ENCODE data around the gene PBRM1. TPM values are rescaled to one million over a fixed set of nuclear protein-coding genes. Genes with fewer than 3 reads are reported as not detected.

PBRM1 gene
- total RNA-seq, 6 experiments from 2014 or later = 17.1 to 36.4 (median 27.2) TPM

- Histone ChIP-seq H3K4me3 (no peak overlapping the region), H3K27me3 (no peaks in the 10 kb centered on the region), H3K4me1 (no peaks in the 10 kb centered on the region), H3K9me3 (no peaks in the 10 kb centered on the region), H3K27ac (no peak overlapping the region), H3K36me3 (no peaks in the 10 kb centered on the region)
- no peak for TF ChIP-seq CTCF (IDR thresholded peaks at IDR 0.05)
- no peak for TF ChIP-seq POLR2A (IDR thresholded peaks at IDR 0.05)
- DNase-seq (peak in 1 of 3 donors; percentile 33), ATAC-seq (no peak)
- intact Hi-C loops (cut with DNase I) = no loop called here
- no CpG with 5 or more reads among the region's 14 CpGs for whole genome bisulfite sequencing (ENCODE audit: insufficient coverage, low coverage, low lambda C conversion rate, missing lambda C conversion rate)
Measured at GRCh38 chr3:52522651-52523251, 163.0 kb downstream of the PBRM1 start.

- WGBS (ENCODE audit: insufficient coverage, low coverage, low lambda C conversion rate, missing lambda C conversion rate) = no CpG with 5 or more reads among the region's 33 CpGs
- H3K27me3 ChIP-seq = no peaks in the 10 kb centered on the region
- ATAC-seq (no peak), DNase-seq (peak in 2 of 3 donors; percentile 13 to 49)
- TF ChIP-seq CTCF (IDR thresholded peaks at IDR 0.05) = no peak
- no peak for TF ChIP-seq POLR2A (IDR thresholded peaks at IDR 0.05)
- H3K9me3 ChIP-seq = no peaks in the 10 kb centered on the region
- H3K27ac ChIP-seq = no peak overlapping the region
- intact Hi-C loops (cut with DNase I) = no loop called here
- H3K4me3 ChIP-seq = no peak overlapping the region
- no peaks in the 10 kb centered on the region for H3K4me1 ChIP-seq
- H3K36me3 ChIP-seq = no peaks in the 10 kb centered on the region
Measured at GRCh38 chr3:52521881-52522650, 163.6 kb downstream of the PBRM1 start.

GRCh38 chr3:52521488-52521824, 164.3 kb downstream of the PBRM1 start:
- no peaks in the 10 kb centered on the region for H3K36me3 ChIP-seq
- H3K4me3 ChIP-seq = no peak overlapping the region
- intact Hi-C loops (cut with DNase I) = no loop called here
- no CpG with 5 or more reads among the region's 8 CpGs for WGBS (ENCODE audit: insufficient coverage, low coverage, low lambda C conversion rate, missing lambda C conversion rate)
- no peaks in the 10 kb centered on the region for H3K4me1 ChIP-seq
- TF ChIP-seq CTCF (IDR thresholded peaks at IDR 0.05) (no peak), POLR2A (IDR thresholded peaks at IDR 0.05) (no peak)
- ATAC-seq (no peak), DNase-seq (peak in 1 of 3 donors; percentile 45)
- H3K27ac ChIP-seq = no peak overlapping the region
- no peaks in the 10 kb centered on the region for H3K9me3 ChIP-seq
- H3K27me3 ChIP-seq = no peaks in the 10 kb centered on the region

GRCh38 chr3:52520716-52521487, 164.8 kb downstream of the PBRM1 start:
- Histone ChIP-seq H3K4me1 (no peaks in the 10 kb centered on the region), H3K4me3 (no peak overlapping the region), H3K27ac (no peak overlapping the region), H3K27me3 (no peaks in the 10 kb centered on the region), H3K36me3 (no peaks in the 10 kb centered on the region), H3K9me3 (no peaks in the 10 kb centered on the region)
- peak in 1 of 3 donors; percentile 47 for DNase-seq
- TF ChIP-seq POLR2A (IDR thresholded peaks at IDR 0.05) (no peak), CTCF (IDR thresholded peaks at IDR 0.05) (no peak)
- intact Hi-C loops (cut with DNase I) = no loop called here
- ATAC-seq = no peak
- 81% methylated on average over 6 of the region's 20 CpGs for WGBS (ENCODE audit: insufficient coverage, low coverage, low lambda C conversion rate, missing lambda C conversion rate)
